ENCODE measurements around the gene CDH4. TPM values are rescaled to one million over a fixed set of nuclear protein-coding genes. Genes with fewer than 3 reads are reported as not detected.

CDH4 gene
- polyA plus RNA-seq, 4 donors: 0.09 to 4.1 (median 0.25) TPM

DNA sequence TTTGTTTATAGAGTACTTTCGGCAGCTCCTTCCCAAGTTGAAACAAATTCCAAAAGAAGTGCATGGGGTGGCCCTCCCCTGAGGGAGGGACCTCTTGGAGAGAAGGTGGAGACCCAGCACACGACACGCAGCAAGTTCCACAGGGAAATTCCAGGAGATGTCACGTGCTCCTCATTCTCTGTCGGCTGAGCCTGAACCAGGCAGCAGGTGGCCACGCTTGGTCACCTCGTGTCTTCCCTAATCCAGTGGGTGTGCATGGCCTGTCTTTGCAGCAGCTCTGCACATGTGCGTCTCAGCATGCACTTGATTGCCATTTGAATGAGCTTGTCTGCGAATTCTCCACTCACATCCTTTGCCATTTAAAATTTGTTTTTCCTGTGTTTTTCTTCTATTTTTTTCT, 357.4 kb downstream of the CDH4 start:
- Histone ChIP-seq H3K27ac (ENCODE audit: low read depth in 1 of 3, low read length in 2 of 3) (no peak overlapping the region), H3K4me3 (ENCODE audit: low read depth in 1 of 3, low read length in 3 of 3) (no peak overlapping the region), H3K36me3 (ENCODE audit: control insufficient read depth in 3 of 3, insufficient read depth in 2 of 3, low read depth in 1 of 3, low read length in 3 of 3) (no peaks in the 10 kb centered on the region), H3K9me3 (ENCODE audit: control insufficient read depth in 2 of 2, insufficient read depth in 1 of 2, low read depth in 1 of 2, low read length in 1 of 2) (no peaks in the 10 kb centered on the region), H3K27me3 (ENCODE audit: control insufficient read depth in 3 of 3, insufficient read depth in 3 of 3, low read length in 3 of 3) (no peaks in the 10 kb centered on the region), H3K4me1 (ENCODE audit: control insufficient read depth in 3 of 3, insufficient read depth in 2 of 3, low read depth in 1 of 3, low read length in 2 of 3) (no peaks in the 10 kb centered on the region)
- no peak for FAIRE-seq
- no peak for DNase-seq
- 68 to 70% (median 68%) methylated on average over 9 of the region's 9 CpGs for WGBS, 3 donors

DNA sequence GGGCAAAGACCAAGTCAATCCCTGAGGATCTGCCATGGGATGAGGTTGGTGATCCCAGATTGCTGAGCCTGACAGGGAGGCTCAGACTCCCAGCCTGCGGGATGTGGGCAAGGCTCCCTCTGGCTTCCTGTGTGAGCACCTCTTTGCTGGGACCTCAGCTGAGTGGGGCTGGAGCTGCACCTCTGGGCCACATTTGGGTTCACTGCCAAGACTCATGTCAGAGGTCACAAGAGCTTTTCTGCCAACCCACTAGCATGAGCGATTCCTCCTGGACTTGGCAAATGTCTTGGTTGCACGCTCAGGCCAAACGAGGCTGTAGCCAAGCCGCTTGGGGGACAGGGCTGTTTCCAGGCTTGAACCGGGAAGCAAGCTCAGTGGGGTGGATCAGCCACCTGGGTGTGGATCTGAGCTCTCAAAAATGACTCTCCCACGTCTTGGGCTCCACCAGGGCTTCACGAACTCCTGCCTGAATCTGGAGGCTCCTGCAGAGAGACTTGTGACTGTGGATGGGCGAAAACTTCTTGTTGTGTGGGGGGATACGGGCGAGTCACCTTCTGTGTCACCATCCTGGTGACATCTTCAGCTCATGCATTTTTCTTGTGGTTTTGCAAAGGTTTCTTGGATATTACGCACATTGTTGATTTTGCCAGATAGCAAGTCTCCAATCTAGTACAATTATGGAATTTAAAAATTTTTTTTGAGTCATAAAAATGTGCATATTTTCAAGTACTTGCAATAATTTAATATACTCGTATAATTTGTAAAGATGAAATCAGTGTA, 359.5 kb downstream of the CDH4 start:
- Histone ChIP-seq H3K27me3 (ENCODE audit: control insufficient read depth in 3 of 3, insufficient read depth in 3 of 3, low read length in 3 of 3) (no peaks in the 10 kb centered on the region), H3K4me1 (ENCODE audit: control insufficient read depth in 3 of 3, insufficient read depth in 2 of 3, low read depth in 1 of 3, low read length in 2 of 3) (no peaks in the 10 kb centered on the region), H3K9me3 (ENCODE audit: control insufficient read depth in 2 of 2, insufficient read depth in 1 of 2, low read depth in 1 of 2, low read length in 1 of 2) (no peaks in the 10 kb centered on the region), H3K4me3 (ENCODE audit: low read depth in 1 of 3, low read length in 3 of 3) (no peak overlapping the region), H3K27ac (ENCODE audit: low read depth in 1 of 3, low read length in 2 of 3) (no peak overlapping the region), H3K36me3 (ENCODE audit: control insufficient read depth in 3 of 3, insufficient read depth in 2 of 3, low read depth in 1 of 3, low read length in 3 of 3) (no peaks in the 10 kb centered on the region)
- no peak for FAIRE-seq
- no peak for DNase-seq
- 68 to 71% (median 69%) methylated on average over 13 of the region's 13 CpGs for WGBS, 3 donors

DNA sequence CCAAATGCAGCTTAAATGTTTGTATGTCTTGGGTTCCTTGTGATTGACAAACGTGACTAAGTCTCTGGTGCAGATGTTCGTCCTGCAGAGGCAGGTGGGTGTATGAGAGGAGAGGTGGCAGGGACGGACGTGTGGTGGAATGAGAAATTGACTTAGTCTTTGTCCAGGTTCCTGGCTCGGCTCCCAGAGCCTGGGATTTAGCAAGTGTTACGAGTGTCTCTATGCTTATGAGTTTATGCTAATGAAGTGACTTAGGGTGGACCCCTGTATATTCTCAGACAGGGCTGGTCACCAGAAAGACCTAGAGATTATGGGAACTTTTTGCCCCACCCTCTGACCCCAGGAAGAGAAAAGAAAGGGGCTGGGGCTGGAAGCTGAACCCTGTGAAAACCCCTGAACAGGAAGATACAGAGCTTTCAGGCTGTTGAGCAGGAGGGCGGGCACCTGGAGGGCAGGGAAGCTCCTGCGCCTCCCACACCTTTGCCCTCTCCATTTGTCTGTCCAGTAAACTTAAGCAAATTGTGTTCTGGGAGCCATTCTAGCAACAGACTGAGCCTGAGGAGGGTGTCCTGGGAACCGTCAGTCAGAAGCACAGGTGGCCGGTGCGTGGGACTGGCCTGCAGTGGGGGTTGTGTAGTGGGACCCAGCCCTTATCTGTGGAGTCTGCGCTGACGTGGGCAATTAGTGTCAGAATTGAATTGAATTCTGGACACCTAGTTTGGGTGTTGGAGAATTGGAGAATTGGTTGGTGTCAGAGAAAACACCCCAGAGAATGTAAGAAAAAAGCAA, 362.1 kb downstream of the CDH4 start:
- FAIRE-seq (no peak), DNase-seq (no peak)
- 52 to 67% (median 58%) methylated on average over 13 of the region's 13 CpGs for WGBS, 3 donors
- Histone ChIP-seq H3K27me3 (ENCODE audit: control insufficient read depth in 3 of 3, insufficient read depth in 3 of 3, low read length in 3 of 3) (no peaks in the 10 kb centered on the region), H3K4me3 (ENCODE audit: low read depth in 1 of 3, low read length in 3 of 3) (no peak overlapping the region), H3K4me1 (ENCODE audit: control insufficient read depth in 3 of 3, insufficient read depth in 2 of 3, low read depth in 1 of 3, low read length in 2 of 3) (no peaks in the 10 kb centered on the region), H3K36me3 (ENCODE audit: control insufficient read depth in 3 of 3, insufficient read depth in 2 of 3, low read depth in 1 of 3, low read length in 3 of 3) (no peaks in the 10 kb centered on the region), H3K27ac (ENCODE audit: low read depth in 1 of 3, low read length in 2 of 3) (no peak overlapping the region), H3K9me3 (ENCODE audit: control insufficient read depth in 2 of 2, insufficient read depth in 1 of 2, low read depth in 1 of 2, low read length in 1 of 2) (no peaks in the 10 kb centered on the region)

DNA sequence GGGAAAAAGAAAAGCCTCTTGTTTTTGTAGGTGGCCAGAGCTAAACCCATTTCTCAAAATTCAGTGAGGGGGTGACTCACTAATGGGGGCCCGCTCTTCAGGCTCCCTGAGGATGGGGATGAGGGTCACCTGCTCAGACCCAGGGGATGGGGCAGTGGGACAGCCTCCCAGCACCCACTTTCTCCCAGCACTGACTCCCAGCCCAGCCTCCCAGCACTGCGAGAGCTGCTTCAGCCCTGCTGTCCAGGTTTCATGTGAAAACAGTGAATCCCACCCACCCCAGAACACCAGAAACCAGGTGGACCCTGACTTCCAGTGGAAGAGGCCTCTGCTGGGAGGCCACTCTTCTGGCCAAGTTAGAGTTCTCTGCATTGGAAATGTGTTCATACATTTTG, 362.6 kb downstream of the CDH4 start:
- Histone ChIP-seq H3K4me3 (ENCODE audit: low read depth in 1 of 3, low read length in 3 of 3) (no peak overlapping the region), H3K36me3 (ENCODE audit: control insufficient read depth in 3 of 3, insufficient read depth in 2 of 3, low read depth in 1 of 3, low read length in 3 of 3) (no peaks in the 10 kb centered on the region), H3K9me3 (ENCODE audit: control insufficient read depth in 2 of 2, insufficient read depth in 1 of 2, low read depth in 1 of 2, low read length in 1 of 2) (no peaks in the 10 kb centered on the region), H3K4me1 (ENCODE audit: control insufficient read depth in 3 of 3, insufficient read depth in 2 of 3, low read depth in 1 of 3, low read length in 2 of 3) (no peaks in the 10 kb centered on the region), H3K27me3 (ENCODE audit: control insufficient read depth in 3 of 3, insufficient read depth in 3 of 3, low read length in 3 of 3) (no peaks in the 10 kb centered on the region), H3K27ac (ENCODE audit: low read depth in 1 of 3, low read length in 2 of 3) (no peak overlapping the region)
- WGBS, 3 donors: 60 to 81% (median 61%) methylated on average over 2 of the region's 2 CpGs
- DNase-seq (no peak), FAIRE-seq (no peak)

DNA sequence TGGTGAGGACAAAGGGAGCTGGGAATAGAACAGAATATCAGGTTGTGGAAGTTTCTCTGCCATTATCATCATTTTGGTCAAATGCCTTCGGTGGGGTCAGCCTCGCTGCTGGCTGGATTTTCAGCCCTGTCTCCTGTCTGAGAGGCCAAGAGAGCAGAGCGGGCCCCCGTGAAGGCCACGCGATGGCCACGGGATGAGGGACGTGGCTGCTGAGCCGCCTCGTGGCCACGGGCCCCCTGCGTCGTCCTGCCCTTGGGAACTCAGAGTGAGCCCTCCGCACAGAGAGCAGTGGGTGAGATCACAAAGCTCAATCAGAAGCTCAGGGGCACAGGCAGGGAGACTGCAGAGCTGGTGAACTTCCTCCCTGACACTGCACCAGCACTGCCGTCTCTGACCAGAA, 363.7 kb downstream of the CDH4 start:
- FAIRE-seq (no peak), DNase-seq (no peak)
- no peaks in the 10 kb centered on the region for H3K27me3 ChIP-seq (ENCODE audit: control insufficient read depth in 3 of 3, insufficient read depth in 3 of 3, low read length in 3 of 3)
- H3K4me1 ChIP-seq (ENCODE audit: control insufficient read depth in 3 of 3, insufficient read depth in 2 of 3, low read depth in 1 of 3, low read length in 2 of 3): no peaks in the 10 kb centered on the region
- H3K27ac ChIP-seq (ENCODE audit: low read depth in 1 of 3, low read length in 2 of 3): no peak overlapping the region
- 89 to 94% (median 91%) methylated on average over 15 of the region's 15 CpGs for WGBS, 3 donors
- no peaks in the 10 kb centered on the region for H3K9me3 ChIP-seq (ENCODE audit: control insufficient read depth in 2 of 2, insufficient read depth in 1 of 2, low read depth in 1 of 2, low read length in 1 of 2)
- H3K36me3 ChIP-seq (ENCODE audit: control insufficient read depth in 3 of 3, insufficient read depth in 2 of 3, low read depth in 1 of 3, low read length in 3 of 3): no peaks in the 10 kb centered on the region
- H3K4me3 ChIP-seq (ENCODE audit: low read depth in 1 of 3, low read length in 3 of 3): no peak overlapping the region

DNA sequence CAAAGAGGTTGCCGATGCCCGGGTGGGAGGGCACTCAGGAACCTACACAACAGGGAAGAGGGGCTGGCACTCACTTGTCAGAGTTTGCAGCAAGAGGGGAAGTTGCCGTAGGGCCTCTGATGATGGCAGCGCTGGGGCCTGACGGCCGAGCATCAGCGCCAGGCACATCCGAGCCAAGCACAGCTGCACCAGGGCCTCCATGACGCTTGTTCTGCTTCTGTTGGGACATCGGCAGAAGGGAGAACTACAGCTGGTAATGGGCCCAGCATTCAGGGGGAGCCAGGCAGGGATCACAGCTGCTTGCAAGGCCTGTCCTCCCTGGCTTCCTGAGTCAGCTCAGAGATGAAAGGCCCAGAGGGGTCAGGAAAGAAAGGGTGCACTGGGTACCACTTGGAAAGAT, 367.7 kb downstream of the CDH4 start:
- no peaks in the 10 kb centered on the region for H3K27me3 ChIP-seq (ENCODE audit: control insufficient read depth in 3 of 3, insufficient read depth in 3 of 3, low read length in 3 of 3)
- H3K36me3 ChIP-seq (ENCODE audit: control insufficient read depth in 3 of 3, insufficient read depth in 2 of 3, low read depth in 1 of 3, low read length in 3 of 3): no peaks in the 10 kb centered on the region
- H3K4me3 ChIP-seq (ENCODE audit: low read depth in 1 of 3, low read length in 3 of 3): no peak overlapping the region
- WGBS, 3 donors: 88 to 92% (median 91%) methylated on average over 10 of the region's 10 CpGs
- H3K9me3 ChIP-seq (ENCODE audit: control insufficient read depth in 2 of 2, insufficient read depth in 1 of 2, low read depth in 1 of 2, low read length in 1 of 2): no peaks in the 10 kb centered on the region
- FAIRE-seq (no peak), DNase-seq (no peak)
- H3K4me1 ChIP-seq (ENCODE audit: control insufficient read depth in 3 of 3, insufficient read depth in 2 of 3, low read depth in 1 of 3, low read length in 2 of 3): no peaks in the 10 kb centered on the region
- no peak overlapping the region for H3K27ac ChIP-seq (ENCODE audit: low read depth in 1 of 3, low read length in 2 of 3)

DNA sequence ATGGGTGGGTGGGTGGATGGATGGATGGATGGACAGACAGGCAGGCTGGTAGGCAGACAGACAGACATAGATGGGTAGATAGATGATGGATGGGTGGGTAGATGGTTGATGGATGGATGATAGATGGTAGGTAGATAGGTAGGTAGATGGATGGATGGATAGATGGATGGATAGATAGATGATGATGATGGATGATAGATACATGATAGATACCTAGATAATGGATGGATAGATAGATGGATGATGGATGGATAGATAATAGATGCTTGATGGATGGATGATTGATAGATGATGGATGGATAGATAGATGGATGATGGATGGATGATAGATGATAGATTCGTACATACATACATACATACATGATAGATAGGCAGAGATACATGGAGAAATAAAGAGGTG, 368.1 kb downstream of the CDH4 start:
- 0 to 62% (median 37%) methylated on average over 1 of the region's 1 CpG for WGBS, 3 donors

DNA sequence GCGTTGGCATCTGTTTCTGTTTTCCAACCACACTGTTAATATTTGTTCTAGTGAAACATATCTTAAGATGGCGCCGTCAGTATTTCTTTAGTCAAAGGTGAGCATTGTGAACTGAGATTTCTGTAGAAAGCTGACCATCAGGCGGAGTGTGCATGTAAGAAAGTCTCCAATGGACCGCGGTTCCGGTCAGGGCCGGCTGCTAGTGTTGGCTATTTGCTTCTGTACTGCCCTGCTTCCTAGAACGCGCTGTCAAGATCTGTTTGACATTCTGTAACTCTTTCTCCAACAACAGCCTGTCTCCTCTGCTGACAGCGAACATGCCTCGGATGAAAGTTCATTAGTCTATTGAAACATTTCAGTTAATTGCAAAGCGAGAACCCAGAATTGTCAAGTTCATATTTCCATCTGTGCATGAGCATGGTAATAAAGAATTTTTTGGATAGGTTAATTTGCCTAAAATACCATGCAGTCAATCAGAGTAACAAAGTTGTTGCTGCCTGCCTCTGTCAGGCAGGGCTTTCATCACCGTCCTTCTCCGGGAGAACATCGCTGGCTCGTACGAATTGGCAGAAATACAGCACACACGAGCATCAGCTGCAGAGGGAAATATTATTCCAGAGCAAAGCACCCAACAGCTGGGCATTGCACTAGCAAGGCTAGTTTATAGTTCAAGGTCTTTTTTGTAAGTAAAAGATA, 369.1 kb downstream of the CDH4 start:
- Histone ChIP-seq H3K4me1 (ENCODE audit: control insufficient read depth in 3 of 3, insufficient read depth in 2 of 3, low read depth in 1 of 3, low read length in 2 of 3) (no peaks in the 10 kb centered on the region), H3K27ac (ENCODE audit: low read depth in 1 of 3, low read length in 2 of 3) (no peak overlapping the region), H3K4me3 (ENCODE audit: low read depth in 1 of 3, low read length in 3 of 3) (no peak overlapping the region), H3K36me3 (ENCODE audit: control insufficient read depth in 3 of 3, insufficient read depth in 2 of 3, low read depth in 1 of 3, low read length in 3 of 3) (no peaks in the 10 kb centered on the region), H3K9me3 (ENCODE audit: control insufficient read depth in 2 of 2, insufficient read depth in 1 of 2, low read depth in 1 of 2, low read length in 1 of 2) (no peaks in the 10 kb centered on the region), H3K27me3 (ENCODE audit: control insufficient read depth in 3 of 3, insufficient read depth in 3 of 3, low read length in 3 of 3) (no peaks in the 10 kb centered on the region)
- WGBS, 3 donors: 60 to 73% (median 70%) methylated on average over 19 of the region's 19 CpGs
- no peak for FAIRE-seq
- DNase-seq: no peak

More for the DNA sequence above, 368.1 kb downstream of the CDH4 start:
- Histone ChIP-seq H3K27ac (ENCODE audit: low read depth in 1 of 3, low read length in 2 of 3) (no peak overlapping the region), H3K4me1 (ENCODE audit: control insufficient read depth in 3 of 3, insufficient read depth in 2 of 3, low read depth in 1 of 3, low read length in 2 of 3) (no peaks in the 10 kb centered on the region), H3K9me3 (ENCODE audit: control insufficient read depth in 2 of 2, insufficient read depth in 1 of 2, low read depth in 1 of 2, low read length in 1 of 2) (no peaks in the 10 kb centered on the region), H3K27me3 (ENCODE audit: control insufficient read depth in 3 of 3, insufficient read depth in 3 of 3, low read length in 3 of 3) (no peaks in the 10 kb centered on the region), H3K36me3 (ENCODE audit: control insufficient read depth in 3 of 3, insufficient read depth in 2 of 3, low read depth in 1 of 3, low read length in 3 of 3) (no peaks in the 10 kb centered on the region), H3K4me3 (ENCODE audit: low read depth in 1 of 3, low read length in 3 of 3) (no peak overlapping the region)
- FAIRE-seq: no peak
- DNase-seq: no peak
